ENCODE data around the gene LRRC7. TPM values are rescaled to one million over a fixed set of nuclear protein-coding genes. Genes with fewer than 3 reads are reported as not detected.

LRRC7 gene
- total RNA-seq, 1 donor, result 0.09 TPM

- H3K4me3 ChIP-seq (ENCODE audit: low read depth, low read length), result no peak overlapping the region
- no peak for DNase-seq (ENCODE audit: low read depth)
- no peak for TF ChIP-seq CTCF (IDR thresholded peaks at IDR 0.05; ENCODE audit: insufficient read depth, low read length)
Observed at GRCh38 chr1:69852151-69852550, 284.4 kb downstream of the LRRC7 start.

- no peak overlapping the region for H3K4me3 ChIP-seq (ENCODE audit: low read depth, low read length)
- no peak for DNase-seq (ENCODE audit: low read depth)
- TF ChIP-seq CTCF (IDR thresholded peaks at IDR 0.05; ENCODE audit: insufficient read depth, low read length), result no peak
Observed at GRCh38 chr1:69852706-69853105, 285.0 kb downstream of the LRRC7 start.

DNA sequence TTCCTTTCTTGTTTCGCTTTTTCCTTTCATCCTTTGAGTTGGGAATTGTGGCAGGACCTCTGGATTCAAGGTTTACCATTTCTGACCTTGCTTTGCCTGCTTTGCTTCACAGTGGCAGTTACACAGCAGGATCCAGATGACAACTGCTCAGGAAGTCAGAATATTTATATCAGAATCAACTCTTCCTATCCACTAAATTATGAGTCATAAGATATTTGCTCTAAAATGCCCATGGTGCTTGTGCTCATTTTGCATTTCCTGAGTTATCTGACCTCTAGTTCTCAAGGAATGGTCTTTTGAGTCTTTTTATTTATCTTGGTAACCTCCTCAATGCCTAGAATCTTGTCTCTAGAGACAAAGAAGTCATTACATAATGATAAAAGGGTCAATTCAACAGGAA is 290.8 kb downstream of the LRRC7 start:
- TF ChIP-seq CTCF (IDR thresholded peaks at IDR 0.05; ENCODE audit: insufficient read depth, low read length), result no peak
- no peak overlapping the region for H3K4me3 ChIP-seq (ENCODE audit: low read depth, low read length)
- no peak for DNase-seq (ENCODE audit: low read depth)

- no peak for TF ChIP-seq CTCF (IDR thresholded peaks at IDR 0.05; ENCODE audit: insufficient read depth, low read length)
- DNase-seq (ENCODE audit: low read depth), result no peak
- no peak overlapping the region for H3K4me3 ChIP-seq (ENCODE audit: low read depth, low read length)
Observed at GRCh38 chr1:69861641-69862040, 293.9 kb downstream of the LRRC7 start.

DNA sequence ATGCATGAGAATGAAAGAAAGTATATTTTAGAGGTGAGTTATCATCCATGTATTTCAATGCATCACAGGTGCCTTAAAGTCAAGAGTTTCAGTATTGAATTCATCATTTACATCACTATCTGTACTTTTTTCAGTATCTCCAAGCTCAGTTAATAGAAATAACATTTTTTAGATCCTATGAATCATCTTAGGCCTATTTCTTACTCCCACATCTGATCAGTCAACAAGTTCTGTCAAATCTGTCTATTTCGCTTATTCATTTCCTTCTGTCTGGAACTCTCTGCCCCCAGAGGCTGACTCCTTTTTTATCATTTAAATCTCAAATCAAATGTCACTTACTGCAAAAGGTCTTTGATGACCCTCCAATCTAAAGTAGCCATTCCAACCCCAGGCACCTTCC is 295.2 kb downstream of the LRRC7 start:
- TF ChIP-seq CTCF (IDR thresholded peaks at IDR 0.05; ENCODE audit: insufficient read depth, low read length), result no peak
- DNase-seq (ENCODE audit: low read depth), result no peak
- no peak overlapping the region for H3K4me3 ChIP-seq (ENCODE audit: low read depth, low read length)

GRCh38 chr1:69863704-69864103 is 296.0 kb downstream of the LRRC7 start:
- no peak for TF ChIP-seq CTCF (IDR thresholded peaks at IDR 0.05; ENCODE audit: insufficient read depth, low read length)
- DNase-seq (ENCODE audit: low read depth), result no peak
- no peak overlapping the region for H3K4me3 ChIP-seq (ENCODE audit: low read depth, low read length)

DNA sequence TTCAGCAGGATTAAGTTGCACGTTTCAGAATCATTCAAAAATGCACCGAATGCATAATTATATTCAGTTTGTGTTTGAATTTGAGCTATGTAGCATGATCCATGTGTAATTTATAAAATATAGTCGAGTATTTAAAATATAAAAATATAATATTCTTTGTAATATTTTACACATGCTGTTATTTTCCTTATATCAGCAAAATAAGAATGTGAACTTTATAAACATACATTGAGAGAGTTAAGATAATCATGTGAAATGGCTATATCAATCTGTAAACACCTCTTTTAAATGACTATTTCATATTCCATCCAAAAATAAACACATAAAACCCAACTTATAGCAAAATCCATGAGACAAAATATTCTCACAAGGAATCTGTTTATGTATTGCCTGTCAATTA is 303.7 kb downstream of the LRRC7 start:
- TF ChIP-seq CTCF (IDR thresholded peaks at IDR 0.05; ENCODE audit: insufficient read depth, low read length), result no peak
- no peak for DNase-seq (ENCODE audit: low read depth)
- H3K4me3 ChIP-seq (ENCODE audit: low read depth, low read length), result no peak overlapping the region

Measured in fibroblast of the aortic adventitia (primary cell).